Ovary (tissue), 9 donors: ENCODE results near the gene ITPKC. TPM values are rescaled to one million over a fixed set of nuclear protein-coding genes. Genes with fewer than 3 reads are reported as not detected.

ENCODE experiments used
- DNase-seq, 5 donors: peaks; one replicate each; pipeline ENCODE4 v3.0.0-alpha.2; 2019 to 2020
- H3K27ac ChIP-seq, 2 donors: fragments of 200-600 bp; one replicate each; pipeline versions ENCODE4 v1.5.1 to v1.8.0; 2019 to 2022
- H3K27me3 ChIP-seq: fragments of 200-600 bp; one replicate; pipeline ENCODE4 v1.8.0; 2022
- H3K36me3 ChIP-seq: fragments of 200-600 bp; sonication (generic); one replicate; pipeline ENCODE4 v1.5.1; 2019
- H3K4me1 ChIP-seq: one replicate; pipeline ENCODE4 v1.8.1; 2013; ENCODE audit warnings: mild to moderate bottlenecking, moderate library complexity; ENCODE audit not compliant: insufficient read depth
- H3K4me3 ChIP-seq: fragments of 200-600 bp; sonication (generic); one replicate; pipeline ENCODE4 v1.5.1; 2017
- H3K9me3 ChIP-seq, 2 donors: fragments of 200-600 bp in 1 of 2; sonication (generic) in 1 of 2; one replicate each; pipeline versions ENCODE4 v1.5.1 to v1.8.1; 2013 to 2019; ENCODE audit warnings: mild to moderate bottlenecking in 1 of 2, moderate library complexity in 1 of 2
- EP300 ChIP-seq: sonication (generic); formaldehyde crosslinking; IDR thresholded peaks from one replicate; pipeline ENCODE4 v1.6.1; 2017; ENCODE audit warnings: antibody characterized with exemption
- POLR2A ChIP-seq: fragments of 450-650 bp; IDR thresholded peaks from one replicate; pipeline ENCODE4 v1.6.1; 2017; ENCODE audit warnings: antibody characterized with exemption, mild to moderate bottlenecking, moderate library complexity
- WGBS, 3 donors: extraction: QIAGEN DNeasy Blood & Tissue Kit in 1 of 3; methylation state at CpG; one replicate each; pipeline versions ENCODE4 v1.1.5 to v1.1.7; 2013 to 2017; 5-methylcytosine and 5-hydroxymethylcytosine counted together
- intact Hi-C, 4 donors: fragments of 100-400 bp; cut with DNase I; formaldehyde crosslinking; loops; one replicate each; pipeline versions ENCODE4 v1.11.0 to v1.15.1; 2022 to 2023
- polyA plus RNA-seq, 2 donors: library from polyadenylated mRNA; stranded (reverse); fragments of 200-250 nt in 1 of 2; fragments of 350-450 nt in 1 of 2; fragmentation: Illumina TruSeq in 1 of 2; extraction: RNeasy Lipid Tissue Mini Kit (QIAGEN cat#74804) in 1 of 2; gene quantifications; one replicate each; pipeline ENCODE4 v1.2.3, GENCODE V29; 2013 to 2014
- total RNA-seq, 7 donors: library from RNA; depleted of rRNA in 2 of 7; stranded (reverse); fragments of >200 nt in 2 of 7; fragmentation: NEBNext Ultra II Directional in 3 of 7; extraction: Animal tissue kit (Norgen Biotek cat#: 25700) in 3 of 7; gene quantifications; one replicate each; pipeline versions ENCODE4 v1.1.0 to v1.2.4, GENCODE V29; 2016 to 2023
- TF ChIP-seq, protein P1 (sequence below), 3 donors: fragments of 450-650 bp in 2 of 3; fragments of 200-600 bp in 1 of 3; IDR thresholded peaks; one replicate each; pipeline versions ENCODE4 v1.5.1 to v1.8.0; 2016 to 2022; ENCODE audit warnings: antibody characterized with exemption in 3 of 3, mild to moderate bottlenecking in 1 of 3
- donor health status: DM: no; HTN: no; CAD: no; lungs with moderate emphysema.
- donor health status: DM: no; HTN: no; CAD: no.
- donor health status: Bipolar disorder and iron deficiency.
- donor health status: DM: yes; HTN: yes; CAD: no.
- donor health status: DM: no; HTN: no; CAD: no.
- donor health status: DM: yes; HTN: yes; CAD: no.

ITPKC gene
- total and polyA plus RNA-seq, 9 donors = 6.5 to 117 (median 19.1) TPM

DNA sequence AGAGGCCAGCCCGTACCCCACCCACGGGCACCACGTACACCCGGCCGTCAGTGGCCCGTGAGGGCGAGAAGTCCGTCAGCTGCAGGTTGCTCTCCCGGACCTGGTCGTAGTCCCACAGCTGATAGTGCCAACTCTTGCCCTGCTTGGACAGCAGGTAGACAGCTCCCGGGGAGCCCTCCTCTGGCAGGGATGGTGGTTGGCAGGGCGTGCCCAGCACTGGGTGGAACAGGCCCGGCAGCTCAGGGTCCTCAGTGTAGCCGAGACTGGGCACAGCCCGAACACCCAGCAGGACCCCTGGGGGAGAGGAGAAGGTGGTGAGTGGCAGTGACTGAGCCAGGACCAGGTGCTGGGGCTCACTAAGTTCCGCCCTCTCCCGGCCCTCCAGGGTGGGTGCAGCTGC lies 25.6 kb downstream of the ITPKC start:
- Histone ChIP-seq H3K27ac (no peak overlapping the region), H3K36me3 (no peaks in the 10 kb centered on the region), H3K4me1 (peaks cover 4% of the 10 kb centered on the region), H3K27me3 (no peaks in the 10 kb centered on the region), H3K4me3 (no peak overlapping the region), H3K9me3 (no peaks in the 10 kb centered on the region)
- TF ChIP-seq POLR2A = no peak
- TF ChIP-seq, protein P1, sequence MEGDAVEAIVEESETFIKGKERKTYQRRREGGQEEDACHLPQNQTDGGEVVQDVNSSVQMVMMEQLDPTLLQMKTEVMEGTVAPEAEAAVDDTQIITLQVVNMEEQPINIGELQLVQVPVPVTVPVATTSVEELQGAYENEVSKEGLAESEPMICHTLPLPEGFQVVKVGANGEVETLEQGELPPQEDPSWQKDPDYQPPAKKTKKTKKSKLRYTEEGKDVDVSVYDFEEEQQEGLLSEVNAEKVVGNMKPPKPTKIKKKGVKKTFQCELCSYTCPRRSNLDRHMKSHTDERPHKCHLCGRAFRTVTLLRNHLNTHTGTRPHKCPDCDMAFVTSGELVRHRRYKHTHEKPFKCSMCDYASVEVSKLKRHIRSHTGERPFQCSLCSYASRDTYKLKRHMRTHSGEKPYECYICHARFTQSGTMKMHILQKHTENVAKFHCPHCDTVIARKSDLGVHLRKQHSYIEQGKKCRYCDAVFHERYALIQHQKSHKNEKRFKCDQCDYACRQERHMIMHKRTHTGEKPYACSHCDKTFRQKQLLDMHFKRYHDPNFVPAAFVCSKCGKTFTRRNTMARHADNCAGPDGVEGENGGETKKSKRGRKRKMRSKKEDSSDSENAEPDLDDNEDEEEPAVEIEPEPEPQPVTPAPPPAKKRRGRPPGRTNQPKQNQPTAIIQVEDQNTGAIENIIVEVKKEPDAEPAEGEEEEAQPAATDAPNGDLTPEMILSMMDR (IDR thresholded peaks at IDR 0.05) = no peak
- no peak for TF ChIP-seq EP300
- WGBS, 3 donors = 74 to 78% (median 75%) methylated on average over 16 to 17 of the region's 17 CpGs
- no peak for DNase-seq
- intact Hi-C loops = no loop called here

DNA sequence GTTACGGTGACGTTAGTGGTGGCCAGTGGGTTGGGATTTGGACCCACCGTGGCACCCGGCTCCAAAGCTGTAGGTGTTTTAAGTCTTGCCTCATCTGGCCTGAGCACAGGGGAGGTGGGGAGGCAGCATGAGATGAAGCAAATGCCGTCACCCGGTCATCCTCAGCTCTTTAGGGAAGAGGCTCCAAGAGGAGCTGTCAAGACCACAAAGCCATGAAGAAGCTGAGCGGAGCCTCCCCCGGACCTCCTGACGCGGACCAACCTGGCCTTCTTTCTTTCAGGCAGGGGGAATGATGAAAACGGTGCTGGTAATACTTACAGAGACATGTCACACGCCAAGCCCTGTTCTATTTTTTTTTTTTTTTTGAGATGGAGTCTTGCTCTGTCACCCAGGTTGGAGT lies 26.0 kb downstream of the ITPKC start:
- intact Hi-C loops = no loop called here
- Histone ChIP-seq H3K9me3 (no peaks in the 10 kb centered on the region), H3K36me3 (no peaks in the 10 kb centered on the region), H3K27ac (no peak overlapping the region), H3K4me1 (peaks cover 4% of the 10 kb centered on the region), H3K4me3 (no peak overlapping the region), H3K27me3 (no peaks in the 10 kb centered on the region)
- no peak for TF ChIP-seq EP300
- TF ChIP-seq POLR2A = no peak
- TF ChIP-seq, protein P1 (IDR thresholded peaks at IDR 0.05) = no peak
- DNase-seq = no peak
- 74 to 78% (median 78%) methylated on average over 12 of the region's 12 CpGs for WGBS, 3 donors

DNA sequence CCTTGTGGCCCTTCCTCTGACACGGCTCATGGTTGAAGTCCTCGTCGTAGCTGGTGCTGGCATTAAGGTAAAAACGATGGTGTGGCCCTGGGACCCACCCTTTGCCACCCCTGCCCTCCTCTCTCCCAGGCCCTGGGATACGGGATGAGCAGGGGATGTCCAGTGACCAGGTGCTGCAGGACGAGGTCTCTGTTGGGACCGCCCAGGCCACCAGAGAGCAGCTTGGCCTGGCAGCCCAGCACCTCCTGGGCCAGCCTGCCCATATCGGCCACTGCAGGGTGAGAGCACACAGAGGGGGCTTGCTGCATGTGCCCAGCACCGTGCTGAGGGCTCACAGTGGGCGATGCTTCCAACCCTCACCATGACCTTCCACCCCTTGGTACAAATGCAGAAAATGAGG lies 27.0 kb downstream of the ITPKC start:
- Histone ChIP-seq H3K27ac (no peak overlapping the region), H3K36me3 (no peaks in the 10 kb centered on the region), H3K27me3 (no peaks in the 10 kb centered on the region), H3K4me3 (no peak overlapping the region), H3K9me3 (no peaks in the 10 kb centered on the region), H3K4me1 (peaks cover 4% of the 10 kb centered on the region)
- intact Hi-C loops = no loop called here
- 81 to 91% (median 91%) methylated on average over 10 of the region's 10 CpGs for WGBS, 3 donors
- DNase-seq = no peak
- TF ChIP-seq POLR2A = no peak

DNA sequence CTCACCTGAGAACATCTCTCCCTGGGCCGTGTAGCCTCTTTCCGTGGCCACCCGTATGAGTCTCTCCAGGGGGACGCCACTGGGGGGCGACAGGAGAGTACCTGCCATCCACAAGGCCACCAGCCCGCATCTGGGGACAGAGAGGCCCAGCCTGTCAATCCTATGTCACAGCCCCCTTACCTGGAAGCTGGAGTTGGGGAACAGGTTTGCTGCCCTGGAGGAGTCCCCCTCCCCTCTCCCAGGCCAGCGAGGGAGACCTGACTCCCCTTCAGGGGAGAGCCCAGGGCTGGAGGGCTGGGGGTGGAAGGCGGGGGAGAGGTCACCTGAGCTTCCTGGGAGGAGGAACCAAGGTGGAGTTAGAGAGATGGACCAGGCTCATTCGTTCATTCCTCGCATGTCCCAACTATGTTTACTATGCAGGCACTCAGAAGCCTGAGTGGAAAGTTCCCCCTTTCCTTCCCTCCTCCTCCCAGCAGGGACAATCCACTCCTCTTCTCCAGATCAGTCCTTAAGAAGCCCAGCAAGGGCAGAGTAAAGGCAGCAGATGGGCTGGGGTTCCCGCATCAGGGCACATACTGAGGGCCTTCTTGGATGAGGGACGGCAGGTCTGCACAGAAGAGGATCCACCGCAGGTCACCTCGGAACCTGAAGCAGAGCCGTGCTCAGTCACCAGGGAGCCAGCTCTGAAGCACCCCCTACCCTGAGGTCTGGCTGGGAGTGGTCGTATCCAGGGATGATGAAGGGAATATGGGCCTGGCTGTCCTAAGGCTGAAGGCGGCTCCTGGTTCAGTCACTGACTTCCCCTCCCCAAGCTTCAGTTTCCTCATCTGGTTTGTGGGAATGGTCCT lies 27.9 kb downstream of the ITPKC start:
- TF ChIP-seq POLR2A = no peak
- no peak for TF ChIP-seq EP300
- TF ChIP-seq, protein P1 (IDR thresholded peaks at IDR 0.05) = no peak
- Histone ChIP-seq H3K27me3 (no peaks in the 10 kb centered on the region), H3K36me3 (no peaks in the 10 kb centered on the region), H3K9me3 (no peaks in the 10 kb centered on the region), H3K27ac (no peak overlapping the region), H3K4me3 (no peak overlapping the region), H3K4me1 (peaks cover 8% of the 10 kb centered on the region)
- DNase-seq = no peak
- intact Hi-C loops = no loop called here
- 68 to 76% (median 72%) methylated on average over 17 of the region's 17 CpGs for WGBS, 3 donors

DNA sequence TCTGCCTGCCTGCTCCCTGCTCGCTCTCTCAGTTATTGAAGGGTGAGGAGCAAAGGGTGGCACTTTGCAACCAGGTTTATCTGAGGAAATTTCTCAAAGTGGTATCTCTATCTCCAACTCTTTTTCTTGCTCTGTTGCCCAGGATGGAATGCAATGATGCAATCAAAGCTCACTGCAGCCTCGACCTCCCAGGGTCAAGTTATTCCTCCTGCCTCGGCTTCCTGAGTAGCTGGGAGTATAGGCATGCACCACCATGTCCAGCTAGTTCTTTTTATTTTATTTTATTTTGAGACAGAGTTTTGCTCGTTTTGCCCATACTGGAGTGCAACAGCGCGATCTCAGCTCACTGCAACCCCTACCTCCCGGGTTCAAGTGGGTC lies 28.5 kb downstream of the ITPKC start:
- H3K9me3 ChIP-seq = no peaks in the 10 kb centered on the region
- no peak for TF ChIP-seq POLR2A
- TF ChIP-seq, protein P1 (IDR thresholded peaks at IDR 0.05) = no peak
- no peak for TF ChIP-seq EP300
- DNase-seq = no peak
- H3K4me3 ChIP-seq = no peak overlapping the region
- H3K36me3 ChIP-seq = no peaks in the 10 kb centered on the region
- H3K27ac ChIP-seq = no peak overlapping the region
- no peaks in the 10 kb centered on the region for H3K27me3 ChIP-seq
- intact Hi-C loops = no loop called here
- WGBS, 3 donors = 55 to 59% (median 58%) methylated on average over 7 of the region's 7 CpGs
- H3K4me1 ChIP-seq = peaks cover 6% of the 10 kb centered on the region
